DND-41 (cell line): ENCODE data around the gene ARL1.

Experiments
- EZH2 ChIP-seq: IDR thresholded peaks from 3 replicates; pipeline ENCODE4 v1.6.1; 2012; ENCODE audit warnings: borderline replicate concordance, low read depth, mild to moderate bottlenecking, moderate library complexity, low read length, inconsistent platforms; ENCODE audit not compliant: severe bottlenecking
- TF ChIP-seq, protein P1 (sequence below): IDR thresholded peaks from 2 replicates; pipeline ENCODE4 v1.5.1; 2012; ENCODE audit warnings: borderline replicate concordance, low read length, moderate library complexity, mild to moderate bottlenecking; ENCODE audit not compliant: poor library complexity, severe bottlenecking; ENCODE audit errors: extremely low read depth

- TF ChIP-seq, protein P1, sequence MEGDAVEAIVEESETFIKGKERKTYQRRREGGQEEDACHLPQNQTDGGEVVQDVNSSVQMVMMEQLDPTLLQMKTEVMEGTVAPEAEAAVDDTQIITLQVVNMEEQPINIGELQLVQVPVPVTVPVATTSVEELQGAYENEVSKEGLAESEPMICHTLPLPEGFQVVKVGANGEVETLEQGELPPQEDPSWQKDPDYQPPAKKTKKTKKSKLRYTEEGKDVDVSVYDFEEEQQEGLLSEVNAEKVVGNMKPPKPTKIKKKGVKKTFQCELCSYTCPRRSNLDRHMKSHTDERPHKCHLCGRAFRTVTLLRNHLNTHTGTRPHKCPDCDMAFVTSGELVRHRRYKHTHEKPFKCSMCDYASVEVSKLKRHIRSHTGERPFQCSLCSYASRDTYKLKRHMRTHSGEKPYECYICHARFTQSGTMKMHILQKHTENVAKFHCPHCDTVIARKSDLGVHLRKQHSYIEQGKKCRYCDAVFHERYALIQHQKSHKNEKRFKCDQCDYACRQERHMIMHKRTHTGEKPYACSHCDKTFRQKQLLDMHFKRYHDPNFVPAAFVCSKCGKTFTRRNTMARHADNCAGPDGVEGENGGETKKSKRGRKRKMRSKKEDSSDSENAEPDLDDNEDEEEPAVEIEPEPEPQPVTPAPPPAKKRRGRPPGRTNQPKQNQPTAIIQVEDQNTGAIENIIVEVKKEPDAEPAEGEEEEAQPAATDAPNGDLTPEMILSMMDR, result no peak
- TF ChIP-seq EZH2, result no peak
Observed at GRCh38 chr12:101361455-101361854, 46.1 kb downstream of the ARL1 start.
